Loucy (cell line): ENCODE data around the gene BICRA.

Source experiments
- EZH2phosphoT487 ChIP-seq: fragments of 200-600 bp; IDR thresholded peaks from 2 replicates; pipeline ENCODE4 v1.6.1; 2018; ENCODE audit warnings: antibody characterized with exemption, mild to moderate bottlenecking, moderate library complexity, borderline replicate concordance
- TF ChIP-seq, protein P1 (sequence below): fragments of 200-600 bp; sonication (generic); conservative IDR thresholded peaks from 2 replicates; pipeline ENCODE4 v1.5.1; 2014; ENCODE audit warnings: mild to moderate bottlenecking, antibody characterized with exemption, low read length

GRCh38 chr19:47729799-47730520, 121.0 kb downstream of the BICRA start:
- TF ChIP-seq, protein P1, sequence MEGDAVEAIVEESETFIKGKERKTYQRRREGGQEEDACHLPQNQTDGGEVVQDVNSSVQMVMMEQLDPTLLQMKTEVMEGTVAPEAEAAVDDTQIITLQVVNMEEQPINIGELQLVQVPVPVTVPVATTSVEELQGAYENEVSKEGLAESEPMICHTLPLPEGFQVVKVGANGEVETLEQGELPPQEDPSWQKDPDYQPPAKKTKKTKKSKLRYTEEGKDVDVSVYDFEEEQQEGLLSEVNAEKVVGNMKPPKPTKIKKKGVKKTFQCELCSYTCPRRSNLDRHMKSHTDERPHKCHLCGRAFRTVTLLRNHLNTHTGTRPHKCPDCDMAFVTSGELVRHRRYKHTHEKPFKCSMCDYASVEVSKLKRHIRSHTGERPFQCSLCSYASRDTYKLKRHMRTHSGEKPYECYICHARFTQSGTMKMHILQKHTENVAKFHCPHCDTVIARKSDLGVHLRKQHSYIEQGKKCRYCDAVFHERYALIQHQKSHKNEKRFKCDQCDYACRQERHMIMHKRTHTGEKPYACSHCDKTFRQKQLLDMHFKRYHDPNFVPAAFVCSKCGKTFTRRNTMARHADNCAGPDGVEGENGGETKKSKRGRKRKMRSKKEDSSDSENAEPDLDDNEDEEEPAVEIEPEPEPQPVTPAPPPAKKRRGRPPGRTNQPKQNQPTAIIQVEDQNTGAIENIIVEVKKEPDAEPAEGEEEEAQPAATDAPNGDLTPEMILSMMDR = no peak
- no peak for TF ChIP-seq EZH2phosphoT487
